Sigmoid colon (tissue), 7 donors: ENCODE results near the gene CBLN3. TPM values are rescaled to one million over a fixed set of nuclear protein-coding genes. Genes with fewer than 3 reads are reported as not detected.

ENCODE experiments used
- DNase-seq: peaks from one replicate; pipeline ENCODE4 v3.0.0-alpha.2; 2019
- H3K27ac ChIP-seq, 4 donors: fragments of 200-600 bp; sonication (generic); one replicate each; pipeline ENCODE4 v1.5.1; 2016 to 2019; ENCODE audit warnings: mild to moderate bottlenecking in 1 of 4
- H3K27me3 ChIP-seq, 3 donors: fragments of 200-600 bp; sonication (generic); one replicate each; pipeline ENCODE4 v1.5.1; 2019; ENCODE audit warnings: mild to moderate bottlenecking in 1 of 3
- H3K36me3 ChIP-seq, 4 donors: fragments of 200-600 bp; sonication (generic); one replicate each; pipeline ENCODE4 v1.5.1; 2016 to 2019
- H3K4me1 ChIP-seq, 4 donors: fragments of 200-600 bp; sonication (generic); one replicate each; pipeline ENCODE4 v1.5.1; 2017 to 2019
- H3K4me3 ChIP-seq, 4 donors: fragments of 200-600 bp; sonication (generic); one replicate each; pipeline ENCODE4 v1.5.1; 2017 to 2019; ENCODE audit warnings: mild to moderate bottlenecking in 2 of 4, moderate library complexity in 1 of 4
- H3K9me3 ChIP-seq, 4 donors: fragments of 200-600 bp in 3 of 4; sonication (generic) in 3 of 4; one replicate each; pipeline versions ENCODE4 v1.5.1 to v1.6.1; 2013 to 2019
- CTCF ChIP-seq, 4 experiments: fragments of 450-650 bp in 3 of 4; fragments of 200-600 bp in 1 of 4; IDR thresholded peaks; one replicate each; pipeline ENCODE4 v1.5.1; 2016 to 2019; ENCODE audit warnings: antibody characterized with exemption in 4 of 4, mild to moderate bottlenecking in 3 of 4, moderate library complexity in 2 of 4
- EP300 ChIP-seq, 4 donors: sonication (generic); formaldehyde crosslinking; IDR thresholded peaks; one replicate each; pipeline ENCODE4 v1.6.1; 2017; ENCODE audit warnings: antibody characterized with exemption in 4 of 4
- POLR2A ChIP-seq, 2 donors: fragments of 450-650 bp; IDR thresholded peaks; one replicate each; pipeline ENCODE4 v1.6.1; 2016; ENCODE audit warnings: antibody characterized with exemption in 2 of 2, mild to moderate bottlenecking in 2 of 2, moderate library complexity in 2 of 2
- POLR2AphosphoS5 ChIP-seq, 4 donors: sonication (generic); formaldehyde crosslinking; IDR thresholded peaks; one replicate each; pipeline ENCODE4 v1.6.1; 2017; ENCODE audit warnings: antibody characterized with exemption in 4 of 4
- WGBS, 2 donors: extraction: QIAGEN DNeasy Blood & Tissue Kit; methylation state at CpG; one replicate each; pipeline ENCODE4 v1.1.7; 2013; 5-methylcytosine and 5-hydroxymethylcytosine counted together
- intact Hi-C: fragments of 100-400 bp; cut with DNase I; formaldehyde crosslinking; loops from one replicate; pipeline ENCODE4 v1.15.1; 2023
- polyA plus RNA-seq, 3 donors: library from polyadenylated mRNA; stranded (reverse); fragments of 200-250 nt; gene quantifications; one replicate each; pipeline ENCODE4 v1.2.3, GENCODE V29; 2013
- total RNA-seq, 4 donors: library from RNA; depleted of rRNA; stranded (reverse); fragments of >200 nt; gene quantifications; one replicate each; pipeline ENCODE4 v1.1.0, GENCODE V29; 2016
- donor health status: healthy with polysubstance abuse.
- donor health status: Bipolar disorder and iron deficiency.
- donor health status: healthy.

The CBLN3 gene
- total and polyA plus RNA-seq, 7 donors: 0.46 to 8.9 (median 2.0) TPM

DNA sequence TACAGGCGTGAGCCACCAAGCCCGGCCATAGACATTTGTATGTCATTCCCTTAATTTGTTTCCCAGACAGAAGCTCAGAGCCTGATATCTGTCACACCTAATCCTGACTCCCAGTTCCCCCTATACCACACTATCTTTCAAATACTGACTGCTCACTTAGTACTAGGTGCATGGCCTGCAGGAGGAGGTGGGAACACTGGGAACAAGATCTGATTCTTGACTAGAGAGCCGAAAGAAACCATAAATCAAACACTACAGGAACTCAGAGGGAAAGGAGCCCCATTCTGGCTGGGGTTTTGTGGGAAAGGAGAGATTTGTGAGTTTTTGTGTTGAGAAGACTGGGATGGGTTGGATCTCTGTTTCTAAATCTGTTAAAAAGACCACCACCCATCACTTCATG lies 5.2 kb upstream of the CBLN3 start:
- no peak overlapping the region for H3K4me3 ChIP-seq
- H3K4me1 ChIP-seq: peaks cover 0 to 46% (median 42%) of the 10 kb centered on the region in 4 donors
- 84 to 89% methylated on average over 3 of the region's 3 CpGs for WGBS, 2 donors
- H3K36me3 ChIP-seq: peaks cover 17 to 75% (median 35%) of the 10 kb centered on the region in 4 donors
- DNase-seq: no peak
- TF ChIP-seq POLR2AphosphoS5 (IDR thresholded peaks at IDR 0.05) (no peak), CTCF (IDR thresholded peaks at IDR 0.05) (no peak), POLR2A (IDR thresholded peaks at IDR 0.05) (no peak), EP300 (IDR thresholded peaks at IDR 0.05) (no peak)
- intact Hi-C loops: loop anchor here (10.0 kb wide), 2 partner anchors 290 to 1590 kb away; partner anchors contain the start of genes EMC9, PSME2 and RNF31
- peak overlapping the region in 1 of 4 donors; percentile 24 for H3K27ac ChIP-seq
- H3K27me3 ChIP-seq: no peaks in the 10 kb centered on the region
- H3K9me3 ChIP-seq: no peaks in the 10 kb centered on the region

- Histone ChIP-seq H3K27ac (no peak overlapping the region), H3K4me1 (peaks cover 0 to 52% (median 47%) of the 10 kb centered on the region in 4 donors), H3K9me3 (no peaks in the 10 kb centered on the region), H3K36me3 (peaks cover 17 to 69% (median 34%) of the 10 kb centered on the region in 4 donors), H3K4me3 (no peak overlapping the region), H3K27me3 (no peaks in the 10 kb centered on the region)
- TF ChIP-seq CTCF (IDR thresholded peaks at IDR 0.05) (no peak), EP300 (IDR thresholded peaks at IDR 0.05) (no peak), POLR2AphosphoS5 (IDR thresholded peaks at IDR 0.05) (no peak), POLR2A (IDR thresholded peaks at IDR 0.05) (no peak)
- intact Hi-C loops: loop anchor here (10.0 kb wide), 2 partner anchors 289 to 1589 kb away; partner anchors contain the start of genes EMC9, PSME2 and RNF31
- WGBS, 2 donors: 90 to 91% methylated on average over 7 of the region's 7 CpGs
- DNase-seq: no peak
Observed at GRCh38 chr14:24434036-24434435, 4.6 kb upstream of the CBLN3 start.

DNA sequence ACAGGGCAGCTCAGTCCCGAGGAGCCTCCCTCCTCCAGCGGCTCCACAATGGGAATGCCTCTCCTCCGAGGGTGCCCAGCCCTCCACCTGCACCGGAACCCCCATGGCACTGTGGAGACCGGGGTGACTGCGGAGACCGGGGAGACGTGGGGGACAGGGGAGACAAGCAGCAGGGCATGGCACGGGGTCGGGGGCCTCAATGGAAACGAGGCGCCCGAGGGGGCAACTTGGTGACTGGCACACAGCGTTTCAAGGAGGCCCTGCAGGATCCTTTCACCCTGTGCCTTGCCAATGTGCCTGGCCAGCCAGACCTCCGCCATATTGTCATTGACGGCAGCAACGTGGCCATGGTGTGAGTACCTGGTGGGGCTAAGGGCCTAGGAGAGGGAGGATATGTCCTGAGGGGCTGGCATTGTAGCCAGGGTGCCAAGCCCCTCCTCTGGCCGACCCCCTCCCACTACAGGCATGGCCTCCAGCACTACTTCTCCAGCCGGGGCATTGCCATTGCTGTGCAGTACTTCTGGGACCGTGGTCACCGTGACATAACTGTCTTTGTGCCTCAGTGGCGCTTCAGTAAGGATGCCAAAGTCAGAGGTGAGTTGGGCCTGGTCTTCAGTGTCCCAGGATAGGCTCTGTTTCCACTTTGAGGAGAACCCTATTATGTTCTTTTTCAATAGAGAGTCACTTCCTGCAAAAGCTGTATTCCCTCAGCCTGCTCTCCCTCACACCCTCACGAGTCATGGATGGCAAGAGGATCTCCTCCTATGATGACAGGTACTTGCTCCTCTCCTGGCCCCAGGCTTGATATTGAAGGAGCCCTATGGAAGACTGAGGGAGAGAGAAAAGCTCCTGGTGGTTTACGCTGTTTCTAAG lies 3.0 kb upstream of the CBLN3 start:
- H3K4me1 ChIP-seq: peaks cover 0 to 54% (median 49%) of the 10 kb centered on the region in 4 donors
- intact Hi-C loops: loop anchor here (1.0 to 10.0 kb wide), 3 partner anchors 99 to 1588 kb away; partner anchors contain the start of genes EMC9, PSME2 and RNF31
- H3K27me3 ChIP-seq: no peaks in the 10 kb centered on the region
- H3K4me3 ChIP-seq: peak overlapping the region in 2 of 4 donors; percentile 75 to 87
- H3K36me3 ChIP-seq: peaks cover 6 to 53% (median 27%) of the 10 kb centered on the region in 4 donors
- TF ChIP-seq CTCF (IDR thresholded peaks at IDR 0.05) (no peak), EP300 (IDR thresholded peaks at IDR 0.05) (no peak), POLR2AphosphoS5 (IDR thresholded peaks at IDR 0.05) (no peak), POLR2A (IDR thresholded peaks at IDR 0.05) (no peak)
- WGBS, 2 donors: 83 to 87% methylated on average over 24 of the region's 24 CpGs
- peak overlapping the region in 3 of 4 donors; percentile 95 to 96 (median 95) for H3K27ac ChIP-seq
- DNase-seq: peak; percentile 66
- no peaks in the 10 kb centered on the region for H3K9me3 ChIP-seq

- 34 to 43% methylated on average over 15 of the region's 15 CpGs for WGBS, 2 donors
- H3K36me3 ChIP-seq: peaks cover 0 to 45% (median 20%) of the 10 kb centered on the region in 4 donors
- intact Hi-C loops: loop anchor here (1.0 to 10.0 kb wide), 5 partner anchors 33 to 1587 kb away; partner anchors contain the start of genes EMC9, NYNRIN, PSME2 and RNF31
Observed at GRCh38 chr14:24431569-24432258, 2.2 kb upstream of the CBLN3 start.

More at GRCh38 chr14:24431569-24432258, 2.2 kb upstream of the CBLN3 start:
- Histone ChIP-seq H3K4me1 (peaks cover 0 to 46% (median 41%) of the 10 kb centered on the region in 4 donors), H3K27ac (peak overlapping the region; percentile 94 to 96 (median 95)), H3K9me3 (no peaks in the 10 kb centered on the region), H3K4me3 (peak overlapping the region; percentile 73 to 87 (median 76)), H3K27me3 (no peaks in the 10 kb centered on the region)
- peak; percentile 95 for DNase-seq
- TF ChIP-seq POLR2A (IDR thresholded peaks at IDR 0.05) (no peak), EP300 (IDR thresholded peaks at IDR 0.05) (no peak), POLR2AphosphoS5 (IDR thresholded peaks at IDR 0.05) (peak in 3 of 4 donors; percentile 27 to 52 (median 49)), CTCF (IDR thresholded peaks at IDR 0.05) (peak; percentile 79 to 92 (median 84))
